ENCODE data around the gene COX17.

COX17 gene

GRCh38 chr3:119644481-119644880, 32.7 kb downstream of the COX17 start:
- Mint-ChIP-seq H3K4me1 (ENCODE audit: low read depth) (peaks cover 21% of the 10 kb centered on the region), H3K4me3 (no peak overlapping the region), H3K27ac (no peak overlapping the region), H3K36me3 (ENCODE audit: low read depth) (peaks cover 15% of the 10 kb centered on the region), H3K27me3 (ENCODE audit: low read depth) (no peaks in the 10 kb centered on the region), H3K9me3 (no peaks in the 10 kb centered on the region)
- no peak for DNase-seq (ENCODE audit: low spot score)

- H3K27ac Mint-ChIP-seq, result no peak overlapping the region
- H3K9me3 Mint-ChIP-seq, result no peaks in the 10 kb centered on the region
- H3K36me3 Mint-ChIP-seq (ENCODE audit: low read depth), result peaks cover 15% of the 10 kb centered on the region
- no peak for DNase-seq (ENCODE audit: low spot score)
- H3K27me3 Mint-ChIP-seq (ENCODE audit: low read depth), result no peaks in the 10 kb centered on the region
- peaks cover 28% of the 10 kb centered on the region for H3K4me1 Mint-ChIP-seq (ENCODE audit: low read depth)
- H3K4me3 Mint-ChIP-seq, result no peak overlapping the region
These were observed 33.7 kb downstream of the COX17 start for GRCh38 chr3:119643528-119643927.

DNA sequence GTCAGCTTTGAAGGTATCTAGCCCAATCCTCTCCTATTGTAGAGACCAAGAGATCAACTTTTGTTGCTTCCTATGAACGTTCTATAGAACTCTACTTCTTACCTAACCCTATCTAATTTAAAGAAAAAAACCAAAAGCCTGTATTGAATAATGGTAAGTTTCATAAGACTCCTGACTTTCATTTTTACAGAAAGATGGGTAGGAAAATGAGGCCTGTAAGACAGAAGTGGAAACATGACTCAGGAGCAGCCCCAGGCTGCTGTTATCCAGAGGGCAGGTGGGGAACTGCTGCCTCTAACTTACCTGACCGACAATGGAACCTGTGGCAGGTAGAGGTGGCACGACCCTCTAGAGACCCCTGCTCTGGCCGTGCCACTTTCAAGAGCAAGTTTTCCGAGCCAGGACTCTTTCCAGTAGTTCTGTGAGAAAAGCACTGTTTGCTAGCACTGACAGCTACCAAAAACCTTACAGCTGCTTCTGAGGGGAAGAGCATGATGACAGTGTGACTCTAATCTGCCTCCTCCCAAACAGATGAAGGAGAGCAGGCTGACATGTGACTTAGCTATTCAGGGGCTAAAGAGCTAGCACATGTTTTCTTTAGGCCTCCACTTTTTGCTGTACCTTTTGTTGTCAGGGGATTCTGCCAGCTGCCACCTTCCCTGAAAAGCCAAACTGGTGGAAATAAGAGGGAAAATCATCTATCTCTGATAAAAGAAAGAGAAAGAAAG, 34.3 kb downstream of the COX17 start:
- DNase-seq (ENCODE audit: low spot score), result no peak
- peaks cover 15% of the 10 kb centered on the region for H3K36me3 Mint-ChIP-seq (ENCODE audit: low read depth)
- H3K27ac Mint-ChIP-seq, result no peak overlapping the region
- H3K4me1 Mint-ChIP-seq (ENCODE audit: low read depth), result peaks cover 34% of the 10 kb centered on the region
- H3K27me3 Mint-ChIP-seq (ENCODE audit: low read depth), result no peaks in the 10 kb centered on the region
- no peak overlapping the region for H3K4me3 Mint-ChIP-seq
- H3K9me3 Mint-ChIP-seq, result no peaks in the 10 kb centered on the region

- peaks cover 43% of the 10 kb centered on the region for H3K4me1 Mint-ChIP-seq (ENCODE audit: low read depth)
- H3K27ac Mint-ChIP-seq, result no peak overlapping the region
- DNase-seq (ENCODE audit: low spot score), result no peak
- peaks cover 13% of the 10 kb centered on the region for H3K36me3 Mint-ChIP-seq (ENCODE audit: low read depth)
- H3K27me3 Mint-ChIP-seq (ENCODE audit: low read depth), result no peaks in the 10 kb centered on the region
- no peak overlapping the region for H3K4me3 Mint-ChIP-seq
- no peaks in the 10 kb centered on the region for H3K9me3 Mint-ChIP-seq
These were observed 35.8 kb downstream of the COX17 start for GRCh38 chr3:119641416-119641815.

DNA sequence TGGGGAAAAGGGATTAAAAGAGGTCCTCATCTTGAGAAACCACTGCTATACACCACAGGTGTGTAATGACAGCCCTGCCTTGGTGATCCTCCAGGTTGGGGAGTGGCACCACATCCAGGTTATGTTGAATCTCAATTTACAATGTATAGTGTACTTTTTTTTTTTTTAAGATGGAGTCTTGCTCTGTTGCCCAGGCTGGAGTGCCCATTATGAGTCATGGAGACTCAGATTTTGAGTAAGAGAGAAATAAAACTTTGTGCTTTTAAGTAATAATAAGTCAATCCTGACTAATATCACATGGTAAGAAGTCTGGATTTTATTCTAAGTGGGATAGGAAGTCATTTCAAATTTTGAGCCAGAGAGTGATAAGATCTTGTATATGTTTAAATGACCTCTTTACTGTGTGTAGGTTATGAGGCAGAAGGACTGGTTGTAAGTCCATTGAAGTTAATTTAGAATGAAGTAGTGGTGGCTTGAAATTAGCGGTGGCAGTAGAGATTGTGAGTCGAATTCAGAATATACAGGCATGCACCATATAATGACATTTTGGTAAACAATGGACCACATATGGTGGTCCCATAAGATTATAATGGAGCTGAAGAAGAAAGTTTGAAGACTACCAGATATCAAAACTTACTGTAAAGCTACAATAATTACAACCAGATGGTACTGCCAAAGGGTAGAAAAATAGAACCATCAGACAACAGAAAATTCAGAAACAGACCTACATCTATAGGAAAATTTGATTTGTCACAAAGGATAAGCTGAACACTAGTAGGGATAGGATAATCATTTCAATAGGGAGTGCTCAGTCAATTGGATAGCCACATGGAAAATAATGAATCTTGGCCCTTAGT, 37.5 kb downstream of the COX17 start:
- Mint-ChIP-seq H3K27ac (peak overlapping the region; percentile 90), H3K36me3 (ENCODE audit: low read depth) (peaks cover 13% of the 10 kb centered on the region), H3K4me1 (ENCODE audit: low read depth) (peaks cover 43% of the 10 kb centered on the region), H3K4me3 (peak overlapping the region; percentile 63), H3K9me3 (no peaks in the 10 kb centered on the region), H3K27me3 (ENCODE audit: low read depth) (no peaks in the 10 kb centered on the region)
- no peak for DNase-seq (ENCODE audit: low spot score)

GRCh38 chr3:119637679-119638477, 39.3 kb downstream of the COX17 start:
- Mint-ChIP-seq H3K9me3 (no peaks in the 10 kb centered on the region), H3K27me3 (ENCODE audit: low read depth) (no peaks in the 10 kb centered on the region), H3K4me3 (peak overlapping the region; percentile 63), H3K36me3 (ENCODE audit: low read depth) (peaks cover 12% of the 10 kb centered on the region), H3K4me1 (ENCODE audit: low read depth) (peaks cover 40% of the 10 kb centered on the region), H3K27ac (peak overlapping the region; percentile 90)
- DNase-seq (ENCODE audit: low spot score), result peak; percentile 9

- Mint-ChIP-seq H3K9me3 (no peaks in the 10 kb centered on the region), H3K4me3 (no peak overlapping the region), H3K27me3 (ENCODE audit: low read depth) (no peaks in the 10 kb centered on the region), H3K36me3 (ENCODE audit: low read depth) (peaks cover 12% of the 10 kb centered on the region), H3K4me1 (ENCODE audit: low read depth) (peaks cover 33% of the 10 kb centered on the region), H3K27ac (no peak overlapping the region)
- DNase-seq (ENCODE audit: low spot score), result no peak
These were observed 40.2 kb downstream of the COX17 start for GRCh38 chr3:119636891-119637611.

DNA sequence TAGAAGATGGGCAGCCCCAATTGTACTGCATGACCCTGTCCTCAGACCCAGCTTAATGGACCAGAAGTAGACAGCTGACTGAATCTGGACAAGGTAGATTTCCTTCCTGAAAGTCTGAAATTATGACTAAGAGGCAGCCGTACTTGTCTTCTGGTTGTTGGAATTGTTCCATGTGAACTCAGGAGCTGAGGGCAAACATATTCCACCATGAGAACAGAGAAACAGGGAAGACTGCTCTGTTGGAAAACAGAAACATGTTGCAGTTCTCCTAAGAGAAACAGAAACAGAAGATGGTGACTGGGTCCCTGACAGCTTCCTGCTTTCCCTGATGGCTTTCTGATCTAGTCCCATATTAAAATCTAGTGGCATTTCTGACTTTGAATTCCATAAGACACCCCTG, 41.0 kb downstream of the COX17 start:
- H3K4me1 Mint-ChIP-seq (ENCODE audit: low read depth), result peaks cover 33% of the 10 kb centered on the region
- H3K9me3 Mint-ChIP-seq, result no peaks in the 10 kb centered on the region
- H3K4me3 Mint-ChIP-seq, result no peak overlapping the region
- no peak for DNase-seq (ENCODE audit: low spot score)
- peaks cover 9% of the 10 kb centered on the region for H3K36me3 Mint-ChIP-seq (ENCODE audit: low read depth)
- H3K27me3 Mint-ChIP-seq (ENCODE audit: low read depth), result no peaks in the 10 kb centered on the region
- peak overlapping the region; percentile 19 for H3K27ac Mint-ChIP-seq

GRCh38 chr3:119635719-119636118, 41.5 kb downstream of the COX17 start:
- Mint-ChIP-seq H3K27me3 (ENCODE audit: low read depth) (no peaks in the 10 kb centered on the region), H3K27ac (peak overlapping the region; percentile 19), H3K4me1 (ENCODE audit: low read depth) (peaks cover 36% of the 10 kb centered on the region), H3K36me3 (ENCODE audit: low read depth) (peaks cover 7% of the 10 kb centered on the region), H3K9me3 (no peaks in the 10 kb centered on the region), H3K4me3 (no peak overlapping the region)
- DNase-seq (ENCODE audit: low spot score), result no peak

- Mint-ChIP-seq H3K4me1 (ENCODE audit: low read depth) (peaks cover 27% of the 10 kb centered on the region), H3K9me3 (no peaks in the 10 kb centered on the region), H3K27ac (no peak overlapping the region), H3K4me3 (no peak overlapping the region), H3K27me3 (ENCODE audit: low read depth) (no peaks in the 10 kb centered on the region), H3K36me3 (ENCODE audit: low read depth) (peaks cover 3% of the 10 kb centered on the region)
- DNase-seq (ENCODE audit: low spot score), result no peak
These were observed 44.4 kb downstream of the COX17 start for GRCh38 chr3:119632829-119633228.

DNA sequence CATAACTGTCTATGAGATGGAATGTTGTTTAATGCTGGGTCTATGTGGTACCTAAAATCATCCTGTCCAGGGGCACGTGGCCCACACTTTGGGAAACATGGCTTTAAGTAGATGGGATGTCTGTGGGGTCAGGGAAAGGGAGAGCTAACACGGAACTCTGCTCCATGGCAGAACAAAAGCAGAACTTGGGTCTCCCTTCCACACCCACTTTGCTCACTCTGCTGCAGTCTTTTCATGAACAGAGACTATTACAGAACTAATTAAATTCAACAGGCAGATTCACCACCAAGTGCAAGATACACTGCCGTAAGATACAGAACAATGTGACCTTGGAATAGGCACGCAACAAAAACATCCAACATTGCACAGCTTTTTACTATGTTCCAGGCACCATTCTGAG, 45.0 kb downstream of the COX17 start:
- Mint-ChIP-seq H3K9me3 (no peaks in the 10 kb centered on the region), H3K4me3 (no peak overlapping the region), H3K27me3 (ENCODE audit: low read depth) (no peaks in the 10 kb centered on the region), H3K36me3 (ENCODE audit: low read depth) (peaks cover 2% of the 10 kb centered on the region), H3K4me1 (ENCODE audit: low read depth) (peaks cover 28% of the 10 kb centered on the region), H3K27ac (no peak overlapping the region)
- no peak for DNase-seq (ENCODE audit: low spot score)

DNA sequence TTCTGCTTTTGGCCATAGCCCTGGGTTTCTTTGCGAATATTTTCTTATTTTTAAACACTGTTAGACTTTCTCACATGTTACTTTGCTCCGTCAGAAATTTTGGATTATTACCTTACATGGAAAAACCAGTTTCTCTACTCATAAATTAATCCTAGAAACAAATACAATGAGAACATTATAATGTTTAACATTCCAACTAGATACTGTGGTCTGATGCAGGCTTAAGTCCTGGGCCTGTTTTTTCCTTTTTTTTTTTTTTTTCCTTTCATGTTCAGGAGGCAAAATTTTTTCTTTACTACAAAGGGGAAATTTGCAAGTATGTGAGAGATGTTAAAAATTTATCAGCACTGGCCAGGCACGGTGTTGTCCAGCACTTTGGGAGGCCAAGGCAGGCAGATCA, 45.7 kb downstream of the COX17 start:
- no peak overlapping the region for H3K27ac Mint-ChIP-seq
- DNase-seq (ENCODE audit: low spot score), result no peak

GRCh38 chr3:119630880-119631329, 46.3 kb downstream of the COX17 start:
- no peaks in the 10 kb centered on the region for H3K27me3 Mint-ChIP-seq (ENCODE audit: low read depth)
- H3K36me3 Mint-ChIP-seq (ENCODE audit: low read depth), result peaks cover 2% of the 10 kb centered on the region
- H3K9me3 Mint-ChIP-seq, result no peaks in the 10 kb centered on the region
- no peak overlapping the region for H3K4me3 Mint-ChIP-seq
- no peak for DNase-seq (ENCODE audit: low spot score)
- H3K4me1 Mint-ChIP-seq (ENCODE audit: low read depth), result peaks cover 28% of the 10 kb centered on the region
- no peak overlapping the region for H3K27ac Mint-ChIP-seq

More for the DNA sequence above, 45.7 kb downstream of the COX17 start:
- H3K27me3 Mint-ChIP-seq (ENCODE audit: low read depth), result no peaks in the 10 kb centered on the region
- no peak overlapping the region for H3K4me3 Mint-ChIP-seq
- H3K9me3 Mint-ChIP-seq, result no peaks in the 10 kb centered on the region
- H3K36me3 Mint-ChIP-seq (ENCODE audit: low read depth), result peaks cover 2% of the 10 kb centered on the region
- H3K4me1 Mint-ChIP-seq (ENCODE audit: low read depth), result peaks cover 26% of the 10 kb centered on the region
